HTR-8/SVneo (cell line): ENCODE results near the gene PADI2.

Source experiments
- DNase-seq: peaks from one replicate; pipeline ENCODE4 v3.0.0; 2011; ENCODE audit warnings: low spot score, mixed read lengths; ENCODE audit not compliant: insufficient read length
- FAIRE-seq: peaks from 2 replicates; lab custom pipeline; 2011; peaks lifted over from hg19 to GRCh38; lab: Jason Lieb, UNC

The PADI2 gene

GRCh38 chr1:17031436-17031835 is 87.8 kb downstream of the PADI2 start:
- no peak for DNase-seq
- no peak for FAIRE-seq

GRCh38 chr1:17030206-17030605 is 89.0 kb downstream of the PADI2 start:
- DNase-seq (no peak), FAIRE-seq (no peak)

GRCh38 chr1:17028662-17029188 is 90.5 kb downstream of the PADI2 start:
- FAIRE-seq (no peak), DNase-seq (no peak)

- no peak for FAIRE-seq
These were observed 91.4 kb downstream of the PADI2 start for GRCh38 chr1:17027900-17028299.

GRCh38 chr1:17027403-17027802 is 91.8 kb downstream of the PADI2 start:
- FAIRE-seq (no peak), DNase-seq (no peak)

More at GRCh38 chr1:17027900-17028299, 91.4 kb downstream of the PADI2 start:
- DNase-seq = no peak

- DNase-seq = no peak
- FAIRE-seq = no peak
These were observed 94.5 kb downstream of the PADI2 start for GRCh38 chr1:17024721-17025120.

DNA sequence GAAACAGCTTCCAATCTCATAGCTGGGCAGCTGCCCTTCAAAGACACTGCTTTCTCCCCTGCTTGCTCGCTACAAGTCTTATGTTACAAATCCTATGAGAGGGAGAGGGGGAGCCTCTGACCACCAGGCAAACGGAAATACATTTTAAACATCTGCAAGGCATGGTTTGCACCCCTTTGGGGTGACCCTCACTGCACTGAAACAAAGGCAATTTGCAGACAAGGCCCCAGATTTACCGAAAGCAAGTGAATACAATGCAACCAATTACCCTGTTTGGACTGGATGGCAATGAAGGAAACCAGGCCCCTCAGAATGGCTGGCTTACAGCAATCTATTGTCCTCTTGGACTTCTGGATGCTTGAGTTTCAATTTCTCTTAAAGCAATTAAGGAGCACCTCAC is 95.7 kb downstream of the PADI2 start:
- no peak for FAIRE-seq
- DNase-seq = no peak

GRCh38 chr1:17023102-17023501 is 96.1 kb downstream of the PADI2 start:
- FAIRE-seq (no peak), DNase-seq (no peak)

- no peak for FAIRE-seq
These were observed 97.4 kb downstream of the PADI2 start for GRCh38 chr1:17021896-17022295.

DNA sequence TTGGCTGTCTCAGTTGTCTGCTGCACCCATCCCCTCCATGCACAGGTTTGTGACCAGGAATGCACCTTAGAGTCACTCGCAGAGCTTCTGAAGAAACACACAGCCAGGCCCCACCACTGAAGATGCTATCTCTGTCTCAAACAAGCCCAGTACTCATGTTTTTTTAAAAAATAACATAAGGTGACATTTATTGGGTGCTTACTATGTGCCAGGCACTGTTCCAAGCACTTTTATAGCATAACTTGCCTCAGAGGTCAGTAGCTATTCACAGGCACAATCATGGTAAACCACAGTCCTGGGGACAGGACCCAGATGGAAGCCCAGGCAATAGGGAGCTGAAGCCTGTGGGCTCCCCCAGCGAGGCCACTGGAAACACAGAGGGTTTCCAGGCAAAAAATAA is 98.7 kb downstream of the PADI2 start:
- FAIRE-seq (no peak), DNase-seq (no peak)

More at GRCh38 chr1:17021896-17022295, 97.4 kb downstream of the PADI2 start:
- DNase-seq = no peak

- FAIRE-seq (no peak), DNase-seq (no peak)
These were observed 100.4 kb downstream of the PADI2 start for GRCh38 chr1:17018849-17019248.

DNA sequence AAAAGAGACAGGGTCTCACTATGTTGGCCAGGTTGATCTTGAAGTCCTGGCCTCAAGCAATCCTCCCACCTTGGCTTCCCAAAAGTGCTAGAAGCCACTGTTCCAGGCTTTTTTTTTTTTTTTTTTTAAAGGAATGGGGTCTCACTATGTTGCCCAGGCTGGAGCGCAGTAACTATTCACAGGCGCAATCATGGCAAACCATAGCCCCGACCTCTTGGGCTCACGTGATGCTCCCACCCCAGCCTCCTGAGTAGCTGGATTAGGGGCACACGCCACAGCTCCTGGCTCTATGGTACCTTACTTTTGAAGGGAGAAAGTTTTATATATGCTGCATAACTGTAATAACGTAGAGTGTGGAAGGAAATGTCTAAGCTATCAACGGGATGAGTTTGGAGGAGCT is 101.8 kb downstream of the PADI2 start:
- FAIRE-seq = no peak

More for the DNA sequence above, 101.8 kb downstream of the PADI2 start:
- no peak for DNase-seq
